ENCODE results near the gene TOP1.

- TF ChIP-seq CTCF (conservative IDR thresholded peaks at IDR 0.05; ENCODE audit: low read depth, low read length) (no peak), CEBPB (IDR thresholded peaks at IDR 0.05; ENCODE audit: low read depth, low read length) (no peak), USF2 (IDR thresholded peaks at IDR 0.05; ENCODE audit: low read depth, low read length) (no peak), RFX5 (IDR thresholded peaks at IDR 0.05; ENCODE audit: low read depth, low read length) (no peak), FOS (IDR thresholded peaks at IDR 0.05; ENCODE audit: low read depth, low read length) (no peak)
These were observed 120.3 kb downstream of the TOP1 start for GRCh38 chr20:41148942-41149341.
